Activated CD8-positive, alpha-beta T cell treated with anti-CD3 and anti-CD28 coated beads for 36 hours (primary cell): ENCODE data around the gene ZNF724. TPM values are rescaled to one million over a fixed set of nuclear protein-coding genes. Genes with fewer than 3 reads are reported as not detected.
"Not testable (repeated sequence)": the region's sequence is repeated elsewhere in the genome, so short reads cannot be mapped to it uniquely, and the experiment has no call there.

Experiments used
- ATAC-seq: fragments of 200-7000 bp; cut with Tn5 transposase; one replicate; pipeline ENCODE4 v1.10.0; 2021; ENCODE audit warnings: mild to moderate bottlenecking, moderate library complexity
- CTCF ChIA-PET: fragments of 350-600 bp; sonication (Branson Sonifier 250); formaldehyde crosslinking; loops from one replicate; lab custom pipeline; 2021; ENCODE audit warnings: antibody characterized with exemption; lab: Charles Lee
- POLR2A ChIA-PET: fragments of 350-600 bp; sonication (Branson Sonifier 250); formaldehyde crosslinking; loops from one replicate; lab custom pipeline; 2021; ENCODE audit warnings: antibody characterized with exemption; lab: Charles Lee
- DNase-seq: peaks from one replicate; pipeline ENCODE4 v3.0.0-alpha.2; 2020
- H3K27ac Mint-ChIP-seq: one replicate; pipeline ENCODE4 v1.8.0; 2021; ENCODE audit warnings: mild to moderate bottlenecking, mixed read lengths
- H3K27me3 Mint-ChIP-seq: one replicate; pipeline ENCODE4 v1.8.0; 2021; ENCODE audit warnings: mixed read lengths
- H3K36me3 Mint-ChIP-seq: one replicate; pipeline ENCODE4 v1.8.0; 2021; ENCODE audit warnings: low read depth, mixed read lengths
- H3K4me1 Mint-ChIP-seq: one replicate; pipeline ENCODE4 v1.8.0; 2021; ENCODE audit warnings: low read depth, mixed read lengths
- H3K4me3 Mint-ChIP-seq: one replicate; pipeline ENCODE4 v1.8.0; 2021; ENCODE audit warnings: mild to moderate bottlenecking, moderate library complexity, mixed read lengths
- H3K9me3 Mint-ChIP-seq: one replicate; pipeline ENCODE4 v1.8.0; 2021; ENCODE audit warnings: mixed read lengths
- CTCF ChIP-seq: fragments of 200-600 bp; IDR thresholded peaks from one replicate; pipeline ENCODE4 v1.8.0; 2022; ENCODE audit warnings: antibody characterized with exemption, mild to moderate bottlenecking
- intact Hi-C: fragments of 100-400 bp; cut with micrococcal nuclease; formaldehyde crosslinking; loops from one replicate; pipeline ENCODE4 v1.10.0; 2022
- total RNA-seq, 2 experiments: library from RNA; stranded (reverse); gene quantifications; one replicate each; pipeline ENCODE4 v1.2.3, GENCODE V29; 2021

Gene ZNF724
- total RNA-seq: 10 to 100 TPM; 15.6 to 15.7 TPM

GRCh38 chr19:23249911-23250649 lies at the start of gene ZNF724:
TSS of gene ZNF724 (minus strand) at chr19:23250394. CDS start at chr19:23250242, 152 bp downstream.
- TF ChIP-seq CTCF: no peak
- ChIA-PET CTCF (interaction anchor here (1.1 kb wide), 1 partner anchor 24 kb away, joined by 4 read pairs; no protein-coding TSS in a partner anchor), POLR2A (interaction anchor here (1.0 to 1.9 kb wide), 6 partner anchors 12 to 436 kb away, joined by 3 to 16 read pairs (median 4); partner anchors contain the start of genes ZNF675 and ZNF91)
- intact Hi-C loops: no loop called here
- Mint-ChIP-seq H3K9me3 (peaks cover 1% of the 10 kb centered on the region), H3K36me3 (peaks cover 43% of the 10 kb centered on the region), H3K4me1 (peaks cover 13% of the 10 kb centered on the region), H3K27ac (peak within 1 kb of the TSS; percentile 95), H3K4me3 (peak within 1 kb of the TSS; percentile 94), H3K27me3 (no peaks in the 10 kb centered on the region)
- ATAC-seq: peak; percentile 100
- peak; percentile 94 for DNase-seq

- H3K4me1 Mint-ChIP-seq: no peaks in the 10 kb centered on the region
- intact Hi-C loops: no loop called here
Observed at GRCh38 chr19:23294141-23294540, 43.9 kb upstream of the ZNF724 start.

GRCh38 chr19:23289966-23290365 lies 39.8 kb upstream of the ZNF724 start:
- CTCF ChIA-PET, intact Hi-C loops, ATAC-seq: not testable (repeated sequence)

More at GRCh38 chr19:23294141-23294540, 43.9 kb upstream of the ZNF724 start:
- Mint-ChIP-seq H3K27me3 (no peaks in the 10 kb centered on the region), H3K36me3 (no peaks in the 10 kb centered on the region), H3K9me3 (peaks cover 20% of the 10 kb centered on the region), H3K27ac (no peak overlapping the region), H3K4me3 (no peak overlapping the region)
- CTCF ChIA-PET: no interaction called here
- DNase-seq (no peak), ATAC-seq (no peak)
- no peak for TF ChIP-seq CTCF
- POLR2A ChIA-PET: no interaction called here

GRCh38 chr19:23287620-23288019 lies 37.4 kb upstream of the ZNF724 start:
- ATAC-seq: no peak
- H3K27me3 Mint-ChIP-seq: no peaks in the 10 kb centered on the region
- ChIA-PET CTCF (interaction anchor here (1.4 kb wide), 1 partner anchor 11 kb away, joined by 3 read pairs; no protein-coding TSS in a partner anchor), POLR2A (no interaction called here)
- H3K27ac Mint-ChIP-seq: no peak overlapping the region
- intact Hi-C loops: no loop called here
- no peak for DNase-seq
- peaks cover 7% of the 10 kb centered on the region for H3K4me1 Mint-ChIP-seq
- TF ChIP-seq CTCF: no peak
- no peak overlapping the region for H3K4me3 Mint-ChIP-seq
- H3K9me3 Mint-ChIP-seq: peaks cover 9% of the 10 kb centered on the region
- H3K36me3 Mint-ChIP-seq: no peaks in the 10 kb centered on the region

More at GRCh38 chr19:23289966-23290365, 39.8 kb upstream of the ZNF724 start:
- POLR2A ChIA-PET, H3K36me3 Mint-ChIP-seq, H3K9me3 Mint-ChIP-seq, H3K4me3 Mint-ChIP-seq, DNase-seq, H3K27ac Mint-ChIP-seq, H3K4me1 Mint-ChIP-seq, H3K27me3 Mint-ChIP-seq: not testable (repeated sequence)

GRCh38 chr19:23286477-23286876 lies 36.3 kb upstream of the ZNF724 start:
- CTCF ChIA-PET: interaction anchor here (1.4 kb wide), 1 partner anchor 12 kb away, joined by 3 read pairs; no protein-coding TSS in a partner anchor
- Mint-ChIP-seq H3K27me3 (no peaks in the 10 kb centered on the region), H3K36me3 (no peaks in the 10 kb centered on the region), H3K4me1 (peaks cover 8% of the 10 kb centered on the region), H3K9me3 (peaks cover 9% of the 10 kb centered on the region), H3K4me3 (no peak overlapping the region), H3K27ac (no peak overlapping the region)
- ATAC-seq: no peak
- TF ChIP-seq CTCF: peak; percentile 32
- POLR2A ChIA-PET: no interaction called here
- intact Hi-C loops: no loop called here
- peak; percentile 17 for DNase-seq
